HG02763 (cell line): Measurements from ENCODE around the gene SNX20.

ENCODE experiments used
- ATAC-seq: cut with Tn5 transposase; IDR thresholded peaks from one replicate; pipeline ENCODE4 v1.9.1; 2021; ENCODE audit warnings: mild to moderate bottlenecking, moderate library complexity; ENCODE audit not compliant: unreplicated experiment

The SNX20 gene

DNA sequence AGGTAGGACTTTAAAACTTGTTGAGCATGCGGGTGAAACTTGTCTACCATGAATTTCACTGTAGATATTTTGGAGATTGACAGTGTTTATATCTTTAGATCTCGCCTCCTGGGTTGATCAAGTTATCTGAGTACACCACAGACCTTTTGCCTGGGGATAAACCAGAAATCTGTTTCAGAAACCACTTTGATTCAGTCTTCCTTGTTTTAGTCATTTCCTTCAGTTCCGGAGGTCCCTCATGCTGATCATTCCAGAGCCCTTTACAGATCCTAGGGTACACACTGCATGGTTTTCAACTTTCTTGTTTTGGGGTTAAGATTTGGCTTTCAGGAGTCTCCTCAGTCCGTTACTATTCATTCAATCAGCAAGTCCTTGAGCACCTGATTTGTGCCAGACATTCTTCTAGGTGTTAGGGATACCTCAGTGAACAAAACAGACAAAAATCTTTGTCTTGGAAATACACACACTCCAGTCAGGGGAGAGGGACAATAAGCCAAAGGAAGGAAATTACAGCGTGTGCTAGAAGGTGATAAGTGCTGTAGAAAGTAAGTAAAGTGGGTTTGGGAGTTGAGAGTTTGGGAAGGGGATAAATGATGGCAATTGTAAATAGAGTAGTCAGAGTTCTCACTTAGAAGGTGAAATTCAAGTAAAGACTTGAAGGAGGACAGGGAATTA, 24.5 kb upstream of the SNX20 start:
- no peak for ATAC-seq

- no peak for ATAC-seq
Measured at GRCh38 chr16:50704245-50704644, 23.1 kb upstream of the SNX20 start.

GRCh38 chr16:50702725-50703124, 21.6 kb upstream of the SNX20 start:
- ATAC-seq = no peak

GRCh38 chr16:50699326-50700159, 18.4 kb upstream of the SNX20 start:
- no peak for ATAC-seq

DNA sequence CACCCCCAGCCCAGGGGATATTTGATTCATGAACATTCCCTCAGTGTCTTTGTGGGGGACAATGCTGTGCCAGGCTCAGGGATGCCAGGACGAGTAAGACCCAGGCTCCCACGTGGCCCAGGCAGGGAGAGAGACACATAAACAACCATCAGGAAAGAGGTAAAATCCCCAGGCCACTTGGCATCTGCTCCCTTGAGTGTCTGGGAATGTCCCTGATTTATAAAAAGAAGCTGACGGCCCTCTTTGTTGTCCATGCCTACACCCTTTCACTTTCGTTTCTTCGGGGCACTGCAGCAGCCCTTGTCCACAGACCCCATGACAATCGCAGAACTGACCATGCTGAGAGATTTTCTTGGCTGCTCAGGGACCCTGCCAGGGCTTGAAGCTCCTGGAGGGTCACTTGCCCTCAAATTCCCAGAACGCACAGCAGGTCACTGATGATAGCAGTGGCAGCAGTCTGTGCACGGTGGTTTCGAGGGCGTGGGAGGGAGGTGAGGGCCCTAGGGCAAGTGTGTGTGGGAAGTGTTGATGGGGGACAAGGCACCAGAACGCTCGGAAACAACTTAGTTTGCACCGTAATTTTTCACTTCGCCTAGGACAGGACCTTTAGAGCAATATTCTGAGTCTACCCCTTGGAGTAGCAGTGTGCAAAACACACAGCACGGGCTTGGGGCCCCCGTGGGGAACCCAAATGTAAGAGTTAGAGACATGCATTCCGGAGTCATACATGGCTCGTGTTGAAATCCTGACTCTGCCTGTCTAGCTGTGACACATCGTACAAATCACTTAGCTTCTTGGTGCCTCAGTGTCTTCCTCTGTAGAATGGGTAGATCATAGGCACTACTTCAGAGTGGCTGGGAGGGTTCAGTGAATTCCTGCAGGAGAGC, 17.0 kb upstream of the SNX20 start:
- peak; percentile 44 for ATAC-seq

GRCh38 chr16:50697421-50697715, 16.3 kb upstream of the SNX20 start:
- ATAC-seq = no peak

DNA sequence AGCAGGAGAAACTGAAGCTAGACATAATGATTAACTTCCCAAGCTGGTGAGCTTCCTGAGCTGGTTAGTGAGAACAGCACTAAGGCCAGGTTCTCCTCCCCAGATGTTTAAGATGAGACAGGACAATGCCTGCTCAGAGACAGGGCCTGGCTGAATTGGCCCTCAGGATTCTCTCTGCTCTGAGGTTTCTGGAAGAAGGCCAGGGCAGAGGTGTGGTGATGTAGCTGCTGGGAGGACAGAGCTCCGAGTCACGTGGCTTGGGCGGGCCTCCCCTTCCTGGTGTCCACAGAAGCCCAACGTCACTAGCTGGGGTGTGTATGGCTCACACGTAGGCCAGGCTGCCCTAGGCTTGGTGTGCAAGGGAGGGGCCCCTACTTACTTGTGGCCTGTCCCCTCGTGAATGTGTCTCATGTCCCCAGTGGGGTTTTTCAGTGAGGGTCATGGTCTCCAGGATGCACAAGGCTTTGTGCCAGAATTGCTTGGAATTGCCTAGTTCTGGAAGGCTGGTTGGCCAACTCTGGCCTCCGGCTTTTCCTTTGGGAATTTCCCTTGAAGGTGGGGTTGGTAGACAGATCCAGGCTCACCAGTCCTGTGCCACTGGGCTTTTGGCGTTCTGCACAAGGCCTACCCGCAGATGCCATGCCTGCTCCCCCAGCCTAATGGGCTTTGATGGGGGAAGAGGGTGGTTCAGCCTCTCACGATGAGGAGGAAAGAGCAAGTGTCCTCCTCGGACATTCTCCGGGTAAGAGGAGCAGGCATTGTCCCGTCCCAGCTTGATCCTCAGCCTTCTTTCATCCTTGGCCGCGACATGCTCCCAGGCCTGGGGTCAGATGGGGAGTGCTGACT, 15.7 kb upstream of the SNX20 start:
- ATAC-seq = peak; percentile 53

DNA sequence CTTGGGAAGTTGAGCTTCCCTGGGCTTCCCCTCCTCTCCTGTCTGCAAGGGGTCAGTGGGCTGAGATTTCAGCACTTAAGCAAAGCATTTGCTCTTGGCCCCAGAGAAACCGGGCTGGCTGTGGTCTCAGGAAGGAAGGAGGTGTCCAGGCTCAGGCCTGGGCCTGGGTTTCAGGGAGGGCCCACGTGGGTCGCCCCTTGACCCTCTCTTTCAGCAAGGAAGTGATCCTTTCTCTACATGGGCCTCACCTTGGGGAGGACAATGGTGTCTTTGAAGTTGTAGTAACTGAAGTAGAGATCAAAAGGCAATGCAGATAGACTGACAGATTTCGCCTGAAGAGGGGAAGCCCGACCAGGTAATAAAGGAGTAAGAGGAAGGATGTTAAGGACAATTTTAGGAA, 15.0 kb upstream of the SNX20 start:
- ATAC-seq = peak; percentile 7

GRCh38 chr16:50695017-50696000, 14.2 kb upstream of the SNX20 start:
- no peak for ATAC-seq

DNA sequence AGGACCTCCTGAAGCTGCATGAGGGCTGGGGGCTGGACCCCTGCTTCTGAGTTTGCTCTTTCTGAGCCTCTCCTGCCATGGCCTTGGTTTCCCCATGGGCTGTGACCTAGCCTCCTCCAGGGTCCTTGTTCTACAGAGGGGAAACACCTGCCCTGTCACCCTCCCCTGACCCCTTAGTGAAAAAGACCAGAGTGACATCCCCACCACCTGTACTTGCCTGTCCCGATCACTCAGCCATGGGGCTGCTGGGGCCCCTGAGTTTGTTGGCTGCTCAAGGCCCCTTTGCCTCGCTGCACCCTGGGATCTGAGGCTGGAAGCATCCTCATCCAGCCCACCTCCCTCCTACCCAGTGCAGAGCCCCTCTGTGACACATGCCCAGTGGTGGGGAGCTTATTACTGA, 13.1 kb upstream of the SNX20 start:
- ATAC-seq = no peak

GRCh38 chr16:50692999-50693781, 12.1 kb upstream of the SNX20 start, which contains the start of gene NOD2:
Gene NOD2, plus strand, starts transcription at chr16:50693606. Its CDS starts 5,890 bp downstream, at chr16:50699496.
- ATAC-seq = no peak

GRCh38 chr16:50692644-50692998, 11.5 kb upstream of the SNX20 start:
- ATAC-seq = no peak

GRCh38 chr16:50690177-50690576, 9.1 kb upstream of the SNX20 start:
- no peak for ATAC-seq

- no peak for ATAC-seq
Measured at GRCh38 chr16:50688867-50689266, 7.8 kb upstream of the SNX20 start.

DNA sequence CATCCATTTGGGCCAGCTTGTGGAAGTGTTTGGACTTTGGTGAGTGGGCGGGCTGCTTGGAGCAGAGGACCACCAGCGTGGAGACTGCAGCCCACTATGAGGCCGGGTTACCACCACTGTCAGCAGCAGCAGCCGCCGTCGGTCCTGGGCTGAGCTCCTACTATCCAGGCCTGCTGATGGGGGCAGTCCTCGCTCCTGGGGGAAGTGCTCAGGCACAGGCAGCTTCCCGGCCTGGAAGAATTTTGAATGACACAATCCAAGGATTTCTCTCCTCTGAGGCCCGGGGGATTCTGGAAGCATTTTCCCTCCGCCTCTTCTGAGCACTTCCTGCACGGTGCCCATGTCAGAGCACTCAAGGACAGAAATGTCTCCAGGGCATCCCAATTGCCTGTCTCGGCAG, 7.0 kb upstream of the SNX20 start:
- ATAC-seq = no peak

DNA sequence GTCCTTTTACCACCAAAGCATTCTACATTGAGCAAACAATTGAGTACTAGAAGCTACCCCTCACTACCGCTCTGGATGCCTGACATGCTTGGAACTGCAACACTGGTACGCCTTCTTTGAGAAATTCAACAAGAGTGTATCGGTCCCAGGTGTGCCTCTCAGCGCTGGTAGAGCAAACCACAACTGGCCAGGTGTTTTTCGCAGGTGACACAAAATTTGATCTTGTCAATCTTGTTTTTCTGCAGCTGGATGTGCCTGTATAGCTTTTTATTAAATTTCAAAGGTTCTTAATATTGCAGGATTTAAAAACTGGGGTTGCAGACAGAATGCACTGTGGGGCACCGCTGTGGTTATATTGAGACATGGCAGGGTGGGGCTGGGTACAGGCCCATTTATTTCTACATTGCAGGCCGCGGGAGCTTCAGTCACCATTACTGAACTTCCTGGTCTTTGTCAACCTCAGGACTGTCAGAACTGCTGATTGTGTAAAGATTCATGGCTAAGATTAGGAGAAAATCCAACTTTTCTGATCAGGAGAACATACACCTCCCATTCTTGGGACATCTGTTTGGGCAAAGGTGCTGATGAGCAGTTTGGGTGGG, 4.5 kb upstream of the SNX20 start:
- no peak for ATAC-seq

DNA sequence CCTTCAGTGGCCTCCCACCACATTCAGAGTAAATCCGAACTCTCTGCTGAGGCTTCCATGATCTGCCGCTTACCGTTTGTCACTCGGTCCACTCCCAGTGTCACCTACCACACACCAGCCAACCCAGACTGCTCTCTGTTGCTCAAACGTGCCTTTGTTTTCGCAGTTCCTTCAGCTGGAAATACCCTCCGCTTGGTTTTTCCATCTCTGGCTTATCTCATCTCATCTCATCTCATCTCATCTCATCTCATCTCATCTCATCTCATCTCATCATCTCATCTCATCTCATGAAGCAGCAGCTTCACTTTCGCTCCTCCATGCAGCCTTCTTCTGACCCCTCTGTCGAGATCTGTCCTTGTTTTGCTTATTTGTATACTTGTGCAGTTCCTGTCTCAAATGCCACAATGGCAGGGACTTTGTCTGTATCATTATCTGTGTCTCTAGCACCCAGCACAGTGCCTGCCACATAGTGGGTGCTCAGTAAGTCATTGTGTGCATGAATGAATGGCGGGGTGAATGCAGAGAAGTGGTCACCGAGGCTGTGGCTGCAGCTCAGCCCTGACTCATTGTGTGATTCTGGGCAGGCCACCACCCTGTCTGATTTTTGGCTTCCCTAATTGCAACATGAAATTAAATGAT, 3.8 kb upstream of the SNX20 start:
- no peak for ATAC-seq
